PC-9 (cell line): ENCODE results near the gene SYNRG. TPM values are rescaled to one million over a fixed set of nuclear protein-coding genes. Genes with fewer than 3 reads are reported as not detected.
"Not testable (repeated sequence)": the region's sequence is repeated elsewhere in the genome, so short reads cannot be mapped to it uniquely, and the experiment has no call there.

Experiments
- BruUV-seq: library from RNA; stranded (reverse); fragments of 400-500 nt; replicated peaks from 2 replicates; lab custom pipeline; 2021; lab: Mats Ljungman, UMichigan
- CTCF ChIA-PET: fragments of 300-600 bp; sonication (Branson Sonifier 250); formaldehyde crosslinking; loops from one replicate; lab custom pipeline; 2022; ENCODE audit warnings: antibody characterized with exemption; lab: Charles Lee
- POLR2A ChIA-PET: fragments of 300-600 bp; sonication (Branson Sonifier 250); formaldehyde crosslinking; loops from one replicate; lab custom pipeline; 2022; ENCODE audit warnings: antibody characterized with exemption; ENCODE audit not compliant: unreplicated experiment; lab: Charles Lee
- DNase-seq, 2 experiments: peaks; one replicate each; pipeline versions ENCODE4 v3.0.0 to v3.0.0-alpha.2; 2015 to 2022; ENCODE audit warnings: mixed read lengths in 1 of 2
- H2AFZ ChIP-seq: fragments of 200-600 bp; sonication (generic); 2 replicates; pipeline ENCODE4 v1.8.1; 2017; ENCODE audit warnings: antibody characterized with exemption
- H3F3A ChIP-seq: fragments of 200-600 bp; sonication (generic); 2 replicates; pipeline ENCODE4 v1.8.1; 2017; ENCODE audit warnings: antibody characterized with exemption, mild to moderate bottlenecking, low read depth; ENCODE audit not compliant: insufficient read depth
- H3K27ac ChIP-seq: fragments of 200-600 bp; sonication (generic); 2 replicates; pipeline ENCODE4 v1.6.1; 2016; ENCODE audit warnings: mixed run types
- H3K27me3 ChIP-seq: fragments of 200-600 bp; sonication (generic); 2 replicates; pipeline ENCODE4 v1.6.1; 2016; ENCODE audit warnings: low read depth, mixed run types; ENCODE audit not compliant: insufficient read depth
- H3K36me3 ChIP-seq: fragments of 200-600 bp; sonication (generic); 2 replicates; pipeline ENCODE4 v1.6.1; 2016; ENCODE audit warnings: low read depth, mixed run types
- H3K4me1 ChIP-seq: fragments of 200-600 bp; sonication (generic); replicated peaks from 2 replicates; pipeline ENCODE4 v1.6.1; 2016; ENCODE audit warnings: mixed run types; ENCODE audit not compliant: insufficient read depth
- H3K4me2 ChIP-seq: fragments of 200-600 bp; sonication (generic); 2 replicates; pipeline ENCODE4 v1.6.1; 2017; ENCODE audit warnings: mixed run types
- H3K4me3 ChIP-seq: fragments of 200-600 bp; sonication (generic); 2 replicates; pipeline ENCODE4 v1.6.1; 2016; ENCODE audit warnings: mixed run types
- H3K79me2 ChIP-seq: fragments of 200-600 bp; sonication (generic); 2 replicates; pipeline ENCODE4 v1.6.1; 2017; ENCODE audit warnings: low read depth, mixed run types
- H3K9me2 ChIP-seq: fragments of 200-600 bp; sonication (generic); 2 replicates; pipeline ENCODE4 v1.8.1; 2017; ENCODE audit warnings: mild to moderate bottlenecking; ENCODE audit not compliant: insufficient read depth
- H3K9me3 ChIP-seq: fragments of 200-600 bp; sonication (generic); 2 replicates; pipeline ENCODE4 v1.8.1; 2016; ENCODE audit warnings: low read depth; ENCODE audit not compliant: insufficient read depth
- H4K20me1 ChIP-seq: fragments of 200-600 bp; sonication (generic); 2 replicates; pipeline ENCODE4 v1.8.1; 2017; ENCODE audit not compliant: insufficient read depth
- EZH2 ChIP-seq: fragments of 200-600 bp; sonication (generic); IDR thresholded peaks from 2 replicates; pipeline ENCODE4 v1.8.0; 2017; ENCODE audit warnings: antibody characterized with exemption, low read depth
- intact Hi-C: fragments of 100-400 bp; cut with micrococcal nuclease; formaldehyde crosslinking; loops from one replicate; pipeline ENCODE4 v1.10.0; 2022; ENCODE audit not compliant: unreplicated experiment
- total RNA-seq: library from RNA; stranded (reverse); gene quantifications from 2 replicates; pipeline ENCODE4 v1.2.3, GENCODE V29; 2021
- TF ChIP-seq, protein P1 (sequence below): fragments of 200-600 bp; sonication (generic); conservative IDR thresholded peaks from 2 replicates; pipeline ENCODE4 v1.6.1; 2017; ENCODE audit warnings: mixed run types, antibody characterized with exemption, mild to moderate bottlenecking, moderate library complexity

Gene SYNRG
- total RNA-seq, 1 experiment from 2014 or later: 28.9 TPM

DNA sequence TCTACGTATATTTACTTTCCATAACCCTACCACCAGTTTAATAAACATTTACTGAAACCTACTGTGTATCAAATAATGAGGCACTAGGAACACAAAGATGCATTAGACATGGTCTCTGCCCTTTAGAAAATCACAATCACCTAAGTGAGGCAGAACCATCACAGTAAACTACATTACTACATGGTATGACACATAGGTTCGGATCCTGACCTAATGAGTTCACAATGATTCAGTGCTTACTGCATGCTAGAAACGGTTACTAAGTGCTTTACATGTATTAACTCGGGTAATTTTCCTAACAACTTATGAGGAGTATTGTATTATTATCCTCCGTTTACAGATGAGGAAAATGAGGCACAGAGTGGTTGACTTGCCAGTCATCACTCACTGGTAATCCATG lies 5.2 kb upstream of the SYNRG start:
- Histone ChIP-seq H3K9me2 (no peaks in the 10 kb centered on the region), H2AFZ (no peak overlapping the region), H3K79me2 (no peaks in the 10 kb centered on the region), H4K20me1 (no peaks in the 10 kb centered on the region), H3F3A (peaks cover 6% of the 10 kb centered on the region; the same call in 1 of the 2 replicates), H3K4me3 (no peak overlapping the region), H3K27ac (no peak overlapping the region), H3K4me2 (no peak overlapping the region), H3K4me1 (no peaks in the 10 kb centered on the region), H3K36me3 (peaks cover 24% of the 10 kb centered on the region; the same call in 1 of the 2 replicates), H3K9me3 (no peaks in the 10 kb centered on the region), H3K27me3 (no peaks in the 10 kb centered on the region)
- no peak for DNase-seq
- intact Hi-C loops: no loop called here
- POLR2A ChIA-PET: no interaction called here
- CTCF ChIA-PET: no interaction called here
- no TSS peak for BruUV-seq
- TF ChIP-seq, protein P1, sequence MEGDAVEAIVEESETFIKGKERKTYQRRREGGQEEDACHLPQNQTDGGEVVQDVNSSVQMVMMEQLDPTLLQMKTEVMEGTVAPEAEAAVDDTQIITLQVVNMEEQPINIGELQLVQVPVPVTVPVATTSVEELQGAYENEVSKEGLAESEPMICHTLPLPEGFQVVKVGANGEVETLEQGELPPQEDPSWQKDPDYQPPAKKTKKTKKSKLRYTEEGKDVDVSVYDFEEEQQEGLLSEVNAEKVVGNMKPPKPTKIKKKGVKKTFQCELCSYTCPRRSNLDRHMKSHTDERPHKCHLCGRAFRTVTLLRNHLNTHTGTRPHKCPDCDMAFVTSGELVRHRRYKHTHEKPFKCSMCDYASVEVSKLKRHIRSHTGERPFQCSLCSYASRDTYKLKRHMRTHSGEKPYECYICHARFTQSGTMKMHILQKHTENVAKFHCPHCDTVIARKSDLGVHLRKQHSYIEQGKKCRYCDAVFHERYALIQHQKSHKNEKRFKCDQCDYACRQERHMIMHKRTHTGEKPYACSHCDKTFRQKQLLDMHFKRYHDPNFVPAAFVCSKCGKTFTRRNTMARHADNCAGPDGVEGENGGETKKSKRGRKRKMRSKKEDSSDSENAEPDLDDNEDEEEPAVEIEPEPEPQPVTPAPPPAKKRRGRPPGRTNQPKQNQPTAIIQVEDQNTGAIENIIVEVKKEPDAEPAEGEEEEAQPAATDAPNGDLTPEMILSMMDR: no peak
- no peak for TF ChIP-seq EZH2

DNA sequence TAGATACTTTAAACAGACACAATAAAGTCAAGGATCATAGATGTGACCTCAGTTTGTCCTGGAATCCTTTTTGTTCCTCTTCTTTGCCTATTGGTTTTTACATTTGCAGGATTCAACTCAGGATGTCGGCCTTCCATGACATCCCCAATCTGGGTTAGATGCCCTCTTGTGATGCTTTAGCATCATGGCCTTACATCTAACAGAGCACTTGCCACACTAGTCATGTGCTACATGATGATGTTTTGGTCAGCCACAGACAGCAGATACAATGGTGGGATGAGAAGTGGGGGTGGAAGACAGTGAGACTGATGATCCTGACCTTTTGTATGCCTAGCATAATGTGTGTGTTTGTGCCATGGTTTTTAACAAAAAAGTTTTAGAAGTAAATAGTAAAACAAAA lies 1.8 kb upstream of the SYNRG start:
- ChIA-PET CTCF (interaction anchor here (0.5 kb wide), 1 partner anchor 160 kb away, joined by 3 read pairs; no protein-coding TSS in a partner anchor), POLR2A (no interaction called here)
- Histone ChIP-seq H3K79me2 (peaks cover 27% of the 10 kb centered on the region), H3K4me2 (no peak overlapping the region), H3K9me2 (no peaks in the 10 kb centered on the region), H2AFZ (no peak overlapping the region), H3K36me3 (0 out of 2 replicates have a peak, but pooled peaks cover 12% of the 10 kb centered on the region), H3K9me3 (no peaks in the 10 kb centered on the region), H3K27me3 (no peaks in the 10 kb centered on the region), H3F3A (peaks cover 8% of the 10 kb centered on the region), H3K4me1 (peaks cover 16% of the 10 kb centered on the region), H3K4me3 (no peak overlapping the region), H4K20me1 (no peaks in the 10 kb centered on the region), H3K27ac (no peak overlapping the region)
- no TSS peak for BruUV-seq
- TF ChIP-seq EZH2: no peak
- TF ChIP-seq, protein P1: no peak
- no peak for DNase-seq
- intact Hi-C loops: no loop called here

DNA sequence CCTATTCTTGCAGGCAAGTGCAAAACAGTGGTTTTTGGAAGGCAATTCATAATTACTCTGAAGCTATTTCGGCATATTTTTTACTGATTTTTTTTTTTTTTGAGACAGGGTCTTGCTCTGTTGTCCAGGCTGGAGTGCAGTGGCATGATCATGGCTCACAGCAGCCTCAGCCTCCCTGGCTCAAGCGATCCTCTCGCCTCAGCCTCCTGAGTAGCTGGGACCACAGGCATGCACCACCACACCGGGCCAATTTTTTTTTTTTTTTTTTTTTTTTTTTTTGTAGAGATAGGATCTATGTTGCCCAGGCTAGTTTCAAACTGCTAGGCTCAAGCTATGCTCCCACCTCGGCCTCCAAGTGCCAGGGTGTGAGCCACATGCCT lies 813 bp upstream of the SYNRG start:
- not testable (repeated sequence) for H4K20me1 ChIP-seq, BruUV-seq
- peak overlapping the region; percentile 89; the same call in 1 of the 2 replicates for H3K4me3 ChIP-seq

More for the DNA sequence above, 813 bp upstream of the SYNRG start:
- Histone ChIP-seq H3K36me3 (0 out of 2 replicates have a peak, but pooled peaks cover 21% of the 10 kb centered on the region), H3K4me2 (peak overlapping the region; percentile 79), H3K4me1 (peaks cover 16% of the 10 kb centered on the region), H3K79me2 (peaks cover 35% of the 10 kb centered on the region), H3K27ac (peak overlapping the region; percentile 42), H3F3A (peaks cover 15% of the 10 kb centered on the region)
- H2AFZ ChIP-seq, DNase-seq, intact Hi-C loops, H3K9me2 ChIP-seq, H3K27me3 ChIP-seq, H3K9me3 ChIP-seq: not testable (repeated sequence)
- ChIA-PET CTCF (interaction anchor here (0.6 to 0.7 kb wide), 4 partner anchors 40 to 1031 kb away, joined by 3 read pairs; no protein-coding TSS in a partner anchor), POLR2A (interaction anchor here (0.6 to 0.7 kb wide), 2 partner anchors 83 to 207 kb away, joined by 3 to 9 read pairs; no protein-coding TSS in a partner anchor)
